Fibroblast of skin of abdomen (primary cell): Measurements from ENCODE around the gene BICDL1.

Experiments used
- DNase-seq: peaks from one replicate; pipeline ENCODE4 v3.0.0-alpha.2; 2013

BICDL1 gene

GRCh38 chr12:120102189-120103043 lies 113.4 kb downstream of the BICDL1 start:
- no peak for DNase-seq

DNA sequence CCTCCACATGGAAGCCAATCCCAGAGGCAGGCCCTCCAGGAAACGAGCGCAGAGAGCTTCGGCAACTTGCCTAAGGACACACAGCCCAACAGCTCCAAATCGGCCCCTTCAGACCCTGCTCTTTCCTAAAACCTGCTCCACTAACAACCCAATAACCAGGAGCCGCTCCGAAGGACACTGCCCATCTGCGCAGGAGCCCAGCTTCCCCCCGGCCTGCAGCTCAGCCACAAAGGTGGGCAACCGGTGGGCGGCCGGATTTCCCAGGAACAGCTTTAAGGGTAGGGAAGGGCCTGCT lies 114.0 kb downstream of the BICDL1 start:
- no peak for DNase-seq

DNA sequence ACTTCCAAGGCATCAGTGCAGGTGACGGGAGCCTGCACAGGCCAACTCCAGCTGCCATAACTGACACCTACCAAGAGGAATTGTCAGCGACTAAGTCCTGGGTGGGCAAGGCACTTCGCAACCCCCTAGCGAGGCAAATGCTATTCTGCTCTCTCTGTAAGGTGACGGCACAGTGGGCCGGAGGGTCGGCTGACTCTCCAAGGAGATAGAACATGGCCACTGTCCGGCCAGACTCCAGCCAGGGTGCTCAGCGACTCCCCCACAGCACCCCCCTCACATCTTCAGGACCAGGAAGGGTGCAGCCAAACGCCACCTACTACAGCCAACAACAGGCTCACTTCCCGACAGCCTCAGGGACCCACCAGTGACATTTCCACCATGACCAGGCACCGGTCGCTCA lies 114.3 kb downstream of the BICDL1 start:
- no peak for DNase-seq

DNA sequence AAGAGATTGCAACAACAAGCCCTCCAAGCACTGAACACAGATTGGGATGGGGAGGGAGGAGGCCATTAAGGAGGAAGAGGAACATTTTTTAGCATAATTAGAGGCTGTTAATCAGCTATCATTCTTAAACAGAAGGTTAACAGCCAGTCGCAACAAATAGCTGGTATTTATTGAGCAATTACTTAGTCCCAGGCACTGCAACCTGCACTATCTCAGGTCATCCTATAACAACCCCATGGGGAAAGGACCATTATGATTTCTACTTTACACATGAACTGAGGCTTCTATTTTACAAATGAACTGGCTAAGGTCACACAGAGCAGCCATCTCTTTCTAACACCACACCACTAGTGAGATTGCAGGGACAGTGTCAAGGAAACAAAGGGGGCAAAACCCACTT lies 117.1 kb downstream of the BICDL1 start:
- no peak for DNase-seq

- DNase-seq = no peak
These were observed 120.7 kb downstream of the BICDL1 start for GRCh38 chr12:120109570-120110267.

GRCh38 chr12:120110550-120111501 lies 121.8 kb downstream of the BICDL1 start:
- no peak for DNase-seq

GRCh38 chr12:120115066-120115465 lies 126.0 kb downstream of the BICDL1 start:
- DNase-seq = no peak

GRCh38 chr12:120115692-120116440 lies 126.8 kb downstream of the BICDL1 start:
- peak; percentile 35 for DNase-seq

- no peak for DNase-seq
These were observed 127.4 kb downstream of the BICDL1 start, which contains the start of gene RAB35 for GRCh38 chr12:120116441-120116791. RAB35 (minus strand) TSS chr12:120116753; CDS start chr12:120116650, 103 bp downstream.

DNA sequence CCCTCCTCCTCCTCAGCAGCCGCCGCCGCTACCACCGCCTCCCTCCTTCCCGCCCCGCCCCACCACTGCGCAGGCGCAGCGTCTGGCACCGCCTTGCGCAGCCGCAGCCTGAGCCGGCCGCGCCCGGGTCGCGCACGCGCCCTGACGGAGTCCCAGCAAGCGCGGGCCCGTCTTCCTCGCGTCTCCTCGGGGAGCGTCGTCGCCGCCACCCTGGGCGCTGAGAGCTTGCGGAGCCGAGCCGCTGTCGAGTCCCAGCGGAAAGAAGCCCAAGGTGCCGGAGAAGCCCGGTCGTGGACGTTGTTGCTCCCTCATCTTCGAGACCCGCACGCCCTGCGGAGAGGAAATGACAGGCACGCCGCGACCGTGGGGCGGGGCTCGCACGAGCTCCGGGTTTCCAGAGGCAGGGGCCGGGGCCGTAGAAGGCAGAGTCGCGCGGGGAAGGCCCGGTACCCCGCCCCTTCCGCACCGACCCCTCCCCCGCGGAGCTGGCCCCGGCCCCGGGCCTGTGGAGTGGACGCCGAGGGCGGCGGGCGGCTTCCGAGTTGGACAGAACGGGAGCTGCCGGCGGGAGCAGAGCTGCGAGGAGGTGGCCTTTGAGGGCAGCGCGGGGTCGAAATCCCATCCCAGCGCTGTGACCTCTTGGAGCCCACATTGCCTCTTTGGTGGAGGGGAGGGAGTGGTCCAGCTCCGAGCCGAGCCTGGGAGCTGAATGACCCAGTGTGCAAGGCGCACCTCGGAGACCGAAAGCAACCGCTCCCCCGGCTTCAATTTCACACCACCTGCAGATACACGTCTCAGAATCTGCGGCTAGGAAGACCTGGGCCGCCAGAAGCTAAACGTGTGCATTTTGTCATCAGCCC lies 128.0 kb downstream of the BICDL1 start:
- peak; percentile 94 for DNase-seq

DNA sequence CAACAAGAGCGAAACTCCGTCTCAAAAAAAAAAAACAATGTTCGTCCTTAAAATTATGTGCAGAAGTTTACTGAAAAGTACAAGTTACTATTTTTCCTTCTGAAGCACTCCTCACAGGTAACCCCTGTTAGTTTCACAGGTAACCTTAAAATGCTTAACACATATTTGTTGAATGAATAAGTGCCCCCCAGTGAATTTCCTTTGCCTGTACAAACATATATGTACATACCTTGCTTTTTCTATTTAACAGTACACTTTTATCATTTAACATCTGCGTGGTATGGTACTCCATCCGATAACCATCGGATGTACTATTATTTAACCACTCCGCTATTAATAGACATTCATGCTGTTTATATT lies 128.9 kb downstream of the BICDL1 start:
- DNase-seq = no peak

DNA sequence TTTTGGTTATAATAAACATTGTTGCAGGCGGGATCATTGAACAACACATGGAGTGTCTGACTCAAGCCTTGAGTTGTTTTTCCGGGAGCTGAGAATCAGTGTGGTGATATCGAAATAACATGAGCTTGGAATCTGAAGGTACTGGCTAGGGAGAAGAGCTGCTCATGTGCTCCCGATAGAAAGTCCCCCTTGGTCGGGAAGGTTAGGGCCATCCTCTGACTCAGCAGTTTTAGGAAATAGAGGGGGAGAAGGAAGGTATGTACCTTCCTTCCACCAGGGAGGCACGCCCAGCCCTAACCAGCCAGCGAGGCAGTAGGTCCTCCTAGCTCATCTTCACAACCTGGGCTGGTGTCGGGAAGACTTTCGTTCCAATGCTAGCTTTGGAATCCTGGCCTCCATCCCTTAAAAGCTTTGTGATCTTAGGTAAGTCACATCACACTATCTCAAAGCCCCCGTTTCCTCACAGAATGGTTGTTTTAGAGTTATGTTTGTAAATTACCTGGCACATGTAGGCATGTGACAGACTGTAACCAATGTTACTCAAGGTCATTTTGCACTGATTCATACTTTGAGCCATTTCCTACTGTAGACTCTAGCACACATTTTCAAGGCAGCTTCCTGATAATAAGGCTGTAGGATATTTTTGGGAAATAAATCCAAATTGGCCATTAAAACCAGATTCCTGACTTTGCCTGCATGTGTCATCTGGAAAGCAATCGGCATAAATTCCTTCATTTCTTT lies 129.5 kb downstream of the BICDL1 start:
- peak; percentile 46 for DNase-seq

DNA sequence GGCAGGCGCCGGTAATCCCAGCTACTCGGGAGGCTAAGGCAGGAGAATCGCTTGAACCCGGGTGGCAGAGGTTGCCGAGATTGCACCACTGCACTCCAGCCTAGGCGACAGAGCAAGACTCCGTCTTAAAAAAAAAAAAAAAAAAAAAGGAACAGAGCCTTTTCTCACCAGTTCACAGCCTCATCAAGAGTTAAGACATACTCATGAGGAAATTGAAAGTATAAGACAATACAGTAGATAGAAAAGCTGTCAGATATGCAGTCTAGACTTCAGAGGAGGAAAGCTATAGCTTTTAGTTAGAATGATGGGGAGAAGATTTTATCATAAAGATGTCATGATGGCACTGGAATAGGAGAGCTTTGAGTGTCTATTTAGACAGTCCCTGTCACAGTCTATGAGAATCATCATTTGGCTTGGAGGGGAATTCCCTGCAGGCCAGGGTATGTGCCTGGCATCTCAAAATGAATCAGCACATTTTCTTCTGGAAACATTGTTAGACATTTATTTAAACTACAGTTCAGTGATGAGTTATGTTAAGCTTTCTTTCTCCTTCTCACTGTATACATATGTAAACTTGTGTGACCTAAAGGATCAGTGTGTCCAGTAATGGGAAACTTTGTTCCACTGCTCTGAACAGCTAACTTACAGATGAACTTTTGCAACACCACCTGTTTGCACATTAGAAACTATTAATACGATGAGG lies 130.4 kb downstream of the BICDL1 start:
- DNase-seq = peak; percentile 27

- DNase-seq = no peak
These were observed 132.3 kb downstream of the BICDL1 start for GRCh38 chr12:120121343-120121742.

GRCh38 chr12:120121766-120122293 lies 132.8 kb downstream of the BICDL1 start:
- DNase-seq = no peak

GRCh38 chr12:120125029-120125428 lies 136.0 kb downstream of the BICDL1 start:
- DNase-seq = no peak

GRCh38 chr12:120125792-120126634 lies 137.0 kb downstream of the BICDL1 start:
- DNase-seq = no peak

DNA sequence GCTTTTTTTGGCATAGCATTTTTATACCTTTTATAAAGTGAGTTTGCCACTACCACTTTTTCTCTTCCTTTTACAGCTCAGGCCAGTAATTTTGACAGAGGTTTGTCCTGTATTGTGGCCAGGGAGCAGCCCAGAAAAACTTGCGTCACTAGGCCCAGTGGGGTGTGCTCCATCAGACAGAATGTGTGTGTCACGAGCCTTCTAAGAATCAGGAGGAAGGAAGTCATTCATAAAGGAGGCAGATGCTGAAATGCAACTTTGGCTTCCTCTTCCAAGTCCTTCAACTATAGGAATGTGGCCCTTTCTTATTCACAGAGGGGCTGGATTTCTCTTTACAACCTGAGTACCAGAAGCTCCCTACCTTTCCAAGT lies 137.6 kb downstream of the BICDL1 start:
- DNase-seq = peak; percentile 11

GRCh38 chr12:120130011-120130410 lies 141.0 kb downstream of the BICDL1 start:
- no peak for DNase-seq
